SK-N-SH (cell line): ENCODE data around the gene TNNT3. TPM values are rescaled to one million over a fixed set of nuclear protein-coding genes. Genes with fewer than 3 reads are reported as not detected.

ENCODE experiments used
- CTCF ChIA-PET: fragments of 300-600, 350-600 bp; formaldehyde crosslinking; extraction: SDS; loops from one replicate; lab custom pipeline; 2021; lab: Yijun Ruan, JAX
- POLR2A ChIA-PET: fragments of 350-600 bp; sonication (Branson Sonifier 250); formaldehyde crosslinking; extraction: SDS; loops from one replicate; lab custom pipeline; 2020; ENCODE audit warnings: antibody characterized with exemption, inconsistent platforms; lab: Yijun Ruan, JAX
- DNase-seq: peaks from one replicate; pipeline ENCODE4 v3.0.0; 2012
- H2AFZ ChIP-seq: fragments of 200-600 bp; sonication (generic); 2 replicates; pipeline ENCODE4 v1.8.1; 2016; ENCODE audit warnings: antibody characterized with exemption, mild to moderate bottlenecking, low read depth
- H3F3A ChIP-seq: fragments of 200-600 bp; sonication (generic); replicated peaks from 2 replicates; pipeline ENCODE3; 2016; ENCODE audit warnings: antibody characterized with exemption, mild to moderate bottlenecking; ENCODE audit not compliant: insufficient read depth
- H3K27ac ChIP-seq, 2 experiments: fragments of 200-500 bp in 1 of 2; fragments of 200-600 bp in 1 of 2; sonication (Bioruptor generic) in 1 of 2; sonication (generic), shearing (Covaris generic) in 1 of 2; 2 replicates each; pipeline versions ENCODE4 v1.5.1 to v1.6.1; 2014 to 2016; ENCODE audit warnings: low read depth in 2 of 2, inconsistent platforms in 1 of 2, low read length in 1 of 2, mild to moderate bottlenecking in 1 of 2, mixed read lengths in 1 of 2
- H3K27me3 ChIP-seq: fragments of 200-600 bp; sonication (generic), shearing (Covaris generic); 2 replicates; pipeline ENCODE4 v1.6.1; 2016; ENCODE audit warnings: mixed run types; ENCODE audit not compliant: insufficient read depth
- H3K36me3 ChIP-seq, 2 experiments: fragments of 200-500 bp in 1 of 2; fragments of 200-600 bp in 1 of 2; sonication (Bioruptor generic) in 1 of 2; sonication (generic) in 1 of 2; replicated peaks in 1 of 2; 2 replicates each; pipeline versions ENCODE3 to v1.5.1; 2014 to 2016; ENCODE audit warnings: low read length in 1 of 2, mild to moderate bottlenecking in 1 of 2; ENCODE audit not compliant: insufficient read depth in 2 of 2, control insufficient read depth in 1 of 2
- H3K4me1 ChIP-seq, 2 experiments: fragments of 200-500 bp in 1 of 2; fragments of 200-600 bp in 1 of 2; sonication (Bioruptor generic) in 1 of 2; sonication (generic), shearing (Covaris generic) in 1 of 2; 2 replicates each; pipeline versions ENCODE4 v1.5.1 to v1.6.1; 2014 to 2016; ENCODE audit warnings: low read depth in 1 of 2, low read length in 1 of 2, mixed run types in 1 of 2; ENCODE audit not compliant: insufficient read depth in 2 of 2, control insufficient read depth in 1 of 2
- H3K4me2 ChIP-seq: fragments of 200-600 bp; sonication (generic), shearing (Covaris generic); 2 replicates; pipeline ENCODE4 v1.6.1; 2017; ENCODE audit warnings: mixed run types
- H3K4me3 ChIP-seq, 2 experiments: fragments of 200-500 bp in 1 of 2; fragments of 200-600 bp in 1 of 2; sonication (Bioruptor generic) in 1 of 2; sonication (generic), shearing (Covaris generic) in 1 of 2; 2 replicates each; pipeline versions ENCODE4 v1.5.1 to v1.8.1; 2014 to 2016; ENCODE audit warnings: low read depth in 2 of 2, inconsistent platforms in 1 of 2, low read length in 1 of 2, mild to moderate bottlenecking in 1 of 2, mixed read lengths in 1 of 2, moderate library complexity in 1 of 2
- H3K79me2 ChIP-seq: fragments of 200-600 bp; sonication (generic); 2 replicates; pipeline ENCODE4 v1.8.1; 2017; ENCODE audit warnings: mild to moderate bottlenecking; ENCODE audit not compliant: insufficient read depth
- H3K9ac ChIP-seq: fragments of 200-600 bp; sonication (generic); 2 replicates; pipeline ENCODE4 v1.6.1; 2017; ENCODE audit warnings: mixed run types
- H3K9me2 ChIP-seq: fragments of 200-600 bp; sonication (generic); 2 replicates; pipeline ENCODE4 v1.6.1; 2017; ENCODE audit warnings: mixed run types
- H3K9me3 ChIP-seq: fragments of 200-600 bp; sonication (generic); 2 replicates; pipeline ENCODE4 v1.6.1; 2017; ENCODE audit warnings: mixed run types, mild to moderate bottlenecking, moderate library complexity
- H4K20me1 ChIP-seq: fragments of 200-600 bp; sonication (generic); 2 replicates; pipeline ENCODE4 v1.6.1; 2017; ENCODE audit warnings: mild to moderate bottlenecking, mixed run types; ENCODE audit not compliant: insufficient read depth
- ELF1 ChIP-seq: IDR thresholded peaks from 2 replicates; pipeline ENCODE4 v1.4.0; 2012
- RCOR1 ChIP-seq: fragments of 150-350 bp; IDR thresholded peaks from 2 replicates; pipeline ENCODE4 v1.6.1; 2017; ENCODE audit warnings: antibody characterized with exemption, low read length
- RXRA ChIP-seq: IDR thresholded peaks from 2 replicates; pipeline ENCODE4 v1.4.0; 2012; ENCODE audit warnings: low read depth, mild to moderate bottlenecking, borderline replicate concordance
- TCF12 ChIP-seq: IDR thresholded peaks from 2 replicates; pipeline ENCODE4 v1.4.0; 2012
- YY1 ChIP-seq: IDR thresholded peaks from 2 replicates; pipeline ENCODE4 v1.4.0; 2012; ENCODE audit warnings: low read depth, mild to moderate bottlenecking
- WGBS: methylation state at CpG from one replicate; pipeline ENCODE4 v1.1.6; 2017; ENCODE audit warnings: low lambda C conversion rate; 5-methylcytosine and 5-hydroxymethylcytosine counted together
- polyA plus RNA-seq, 3 experiments: library from polyadenylated mRNA; depleted of rRNA; stranded (reverse); fragments of >200 nt; gene quantifications; 2 replicates each; pipeline ENCODE4 v1.2.3, GENCODE V29; 2012
- TF ChIP-seq, protein P1 (sequence below): IDR thresholded peaks from 2 replicates; pipeline ENCODE4; 2012
- TF ChIP-seq, protein P2 (sequence below): fragments of 150-350 bp; IDR thresholded peaks from 2 replicates; pipeline ENCODE4 v1.6.1; 2017; ENCODE audit warnings: antibody characterized with exemption, low read length, low read depth, borderline replicate concordance
- TF ChIP-seq, protein P3 (sequence below): IDR thresholded peaks from 2 replicates; pipeline ENCODE4 v1.4.0; 2012; ENCODE audit warnings: low read depth, borderline replicate concordance

Gene TNNT3
- polyA plus RNA-seq, 1 of the 3 experiments (the other 2 are of a cell fraction): not detected

DNA sequence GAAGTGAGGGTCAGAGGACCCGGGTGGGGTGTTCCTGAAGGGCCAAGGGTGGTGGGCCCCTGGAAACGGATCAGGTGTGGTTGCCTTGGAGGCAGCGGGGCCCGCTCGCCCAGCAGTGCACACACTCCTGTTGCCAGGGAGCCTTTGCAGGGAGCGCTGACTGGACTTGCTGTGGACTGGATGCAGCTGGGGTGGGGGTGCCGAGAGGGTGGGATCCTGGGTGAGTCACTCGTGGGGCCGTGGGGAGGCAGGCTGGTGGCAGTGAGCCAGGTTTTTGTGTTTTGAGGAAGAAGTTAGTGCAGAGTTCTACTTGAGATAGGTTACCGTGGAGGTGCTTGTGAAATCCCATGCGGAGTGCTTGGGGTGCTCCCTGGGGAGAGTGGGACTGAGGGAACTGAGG, 28.9 kb downstream of the TNNT3 start (continued):
- TF ChIP-seq, protein P1, sequence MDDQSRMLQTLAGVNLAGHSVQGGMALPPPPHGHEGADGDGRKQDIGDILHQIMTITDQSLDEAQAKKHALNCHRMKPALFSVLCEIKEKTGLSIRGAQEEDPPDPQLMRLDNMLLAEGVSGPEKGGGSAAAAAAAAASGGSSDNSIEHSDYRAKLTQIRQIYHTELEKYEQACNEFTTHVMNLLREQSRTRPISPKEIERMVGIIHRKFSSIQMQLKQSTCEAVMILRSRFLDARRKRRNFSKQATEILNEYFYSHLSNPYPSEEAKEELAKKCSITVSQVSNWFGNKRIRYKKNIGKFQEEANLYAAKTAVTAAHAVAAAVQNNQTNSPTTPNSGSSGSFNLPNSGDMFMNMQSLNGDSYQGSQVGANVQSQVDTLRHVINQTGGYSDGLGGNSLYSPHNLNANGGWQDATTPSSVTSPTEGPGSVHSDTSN: no peak

DNA sequence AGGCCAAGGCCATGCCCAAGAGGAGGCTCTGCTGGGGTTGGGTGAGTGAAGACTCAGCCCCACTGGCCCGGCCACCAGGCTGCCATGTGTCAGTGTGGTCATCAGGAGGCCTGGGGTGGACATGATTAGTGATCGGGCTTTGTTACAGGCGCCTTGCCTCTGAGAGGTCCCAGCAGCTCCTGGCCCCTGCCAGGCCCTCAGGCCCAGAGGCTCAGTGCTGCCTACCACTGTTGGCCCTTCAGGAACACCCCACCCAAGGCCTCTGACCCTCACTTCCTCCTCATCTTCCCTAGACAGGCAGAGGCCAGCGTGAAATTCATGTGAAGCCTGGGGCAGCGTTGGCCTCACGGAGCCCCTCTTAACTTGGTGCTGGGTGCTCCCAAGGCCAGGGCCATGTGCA, 29.8 kb downstream of the TNNT3 start:
- H3K4me3 ChIP-seq: no peak overlapping the region
- no peak for TF ChIP-seq TCF12
- H3K27me3 ChIP-seq: no peaks in the 10 kb centered on the region
- no CpG with 5 or more reads among the region's 6 CpGs for WGBS
- DNase-seq: no peak
- H3K9me2 ChIP-seq: no peaks in the 10 kb centered on the region
- no peaks in the 10 kb centered on the region for H3K79me2 ChIP-seq
- H2AFZ ChIP-seq: no peak overlapping the region
- no peaks in the 10 kb centered on the region for H3F3A ChIP-seq
- no peak overlapping the region for H3K9ac ChIP-seq
- ChIA-PET CTCF (interaction anchor here (0.6 to 11.0 kb wide), 22 partner anchors 12 to 297 kb away, joined by 3 to 215 read pairs (median 4); partner anchors contain the start of gene H19), POLR2A (interaction anchor here (0.7 to 2.4 kb wide), 5 partner anchors 18 to 178 kb away, joined by 3 to 13 read pairs (median 6); partner anchors contain the start of gene H19)
- no peaks in the 10 kb centered on the region; a peak in 1 of 4 replicates for H3K4me1 ChIP-seq
- no peaks in the 10 kb centered on the region for H4K20me1 ChIP-seq
- no peaks in the 10 kb centered on the region for H3K9me3 ChIP-seq
- H3K4me2 ChIP-seq: no peak overlapping the region
- no peak overlapping the region for H3K27ac ChIP-seq
- H3K36me3 ChIP-seq: no peaks in the 10 kb centered on the region

DNA sequence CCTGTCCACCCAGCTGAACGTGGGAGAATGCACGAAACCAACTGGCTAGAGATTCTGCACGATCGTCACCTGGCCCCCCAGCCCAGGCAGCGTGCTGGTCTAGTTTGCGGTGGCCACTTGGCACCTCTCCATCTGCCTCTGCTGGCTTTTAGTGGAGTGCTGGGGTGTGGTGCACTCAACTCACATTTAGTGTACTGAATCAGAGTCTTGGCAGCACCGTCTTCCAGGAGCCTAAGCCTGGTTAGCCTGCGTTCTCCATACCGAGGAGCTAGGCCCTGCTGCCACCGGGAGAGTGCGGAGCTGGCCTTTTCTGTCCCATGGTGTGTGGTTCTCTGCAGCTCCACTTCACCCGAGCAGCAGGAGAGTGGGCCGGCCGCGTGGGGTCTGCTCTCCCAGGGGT, 30.4 kb downstream of the TNNT3 start:
- Histone ChIP-seq H3K4me2 (no peak overlapping the region), H3K9me2 (no peaks in the 10 kb centered on the region), H3F3A (no peaks in the 10 kb centered on the region), H3K27ac (no peak overlapping the region), H3K9me3 (no peaks in the 10 kb centered on the region), H3K79me2 (no peaks in the 10 kb centered on the region), H3K4me3 (no peak overlapping the region), H2AFZ (no peak overlapping the region), H3K9ac (no peak overlapping the region), H3K4me1 (no peaks in the 10 kb centered on the region; a peak in 1 of 4 replicates), H3K27me3 (no peaks in the 10 kb centered on the region), H4K20me1 (no peaks in the 10 kb centered on the region), H3K36me3 (no peaks in the 10 kb centered on the region)
- CTCF ChIA-PET: interaction anchor here (0.7 to 11.0 kb wide), 17 partner anchors 11 to 310 kb away, joined by 3 to 215 read pairs (median 6); no protein-coding TSS in a partner anchor
- no CpG with 5 or more reads among the region's 15 CpGs for WGBS
- no peak for TF ChIP-seq RCOR1
- no peak for TF ChIP-seq YY1
- TF ChIP-seq ELF1: no peak
- TF ChIP-seq, protein P2, sequence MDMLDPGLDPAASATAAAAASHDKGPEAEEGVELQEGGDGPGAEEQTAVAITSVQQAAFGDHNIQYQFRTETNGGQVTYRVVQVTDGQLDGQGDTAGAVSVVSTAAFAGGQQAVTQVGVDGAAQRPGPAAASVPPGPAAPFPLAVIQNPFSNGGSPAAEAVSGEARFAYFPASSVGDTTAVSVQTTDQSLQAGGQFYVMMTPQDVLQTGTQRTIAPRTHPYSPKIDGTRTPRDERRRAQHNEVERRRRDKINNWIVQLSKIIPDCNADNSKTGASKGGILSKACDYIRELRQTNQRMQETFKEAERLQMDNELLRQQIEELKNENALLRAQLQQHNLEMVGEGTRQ: no peak
- TF ChIP-seq RXRA: no peak
- TF ChIP-seq, protein P3, sequence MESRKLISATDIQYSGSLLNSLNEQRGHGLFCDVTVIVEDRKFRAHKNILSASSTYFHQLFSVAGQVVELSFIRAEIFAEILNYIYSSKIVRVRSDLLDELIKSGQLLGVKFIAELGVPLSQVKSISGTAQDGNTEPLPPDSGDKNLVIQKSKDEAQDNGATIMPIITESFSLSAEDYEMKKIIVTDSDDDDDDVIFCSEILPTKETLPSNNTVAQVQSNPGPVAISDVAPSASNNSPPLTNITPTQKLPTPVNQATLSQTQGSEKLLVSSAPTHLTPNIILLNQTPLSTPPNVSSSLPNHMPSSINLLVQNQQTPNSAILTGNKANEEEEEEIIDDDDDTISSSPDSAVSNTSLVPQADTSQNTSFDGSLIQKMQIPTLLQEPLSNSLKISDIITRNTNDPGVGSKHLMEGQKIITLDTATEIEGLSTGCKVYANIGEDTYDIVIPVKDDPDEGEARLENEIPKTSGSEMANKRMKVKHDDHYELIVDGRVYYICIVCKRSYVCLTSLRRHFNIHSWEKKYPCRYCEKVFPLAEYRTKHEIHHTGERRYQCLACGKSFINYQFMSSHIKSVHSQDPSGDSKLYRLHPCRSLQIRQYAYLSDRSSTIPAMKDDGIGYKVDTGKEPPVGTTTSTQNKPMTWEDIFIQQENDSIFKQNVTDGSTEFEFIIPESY: no peak
- POLR2A ChIA-PET: interaction anchor here (0.7 to 2.0 kb wide), 2 partner anchors 47 to 76 kb away, joined by 3 to 12 read pairs; partner anchors contain the start of gene H19
- DNase-seq: no peak
